K562 (cell line): ENCODE measurements around the gene VPS11. TPM values are rescaled to one million over a fixed set of nuclear protein-coding genes. Genes with fewer than 3 reads are reported as not detected.

Source experiments
- ARNT ChIP-seq, 2 experiments: fragments of 450-650 bp; IDR thresholded peaks; 2 replicates each; pipeline ENCODE4 v1.6.1; 2016; ENCODE audit warnings: mild to moderate bottlenecking in 1 of 2
- BACH1 ChIP-seq: fragments of 200-800 bp; sonication (Bioruptor generic); IDR thresholded peaks from 2 replicates; pipeline ENCODE4 v1.6.1; 2016; ENCODE audit warnings: missing genetic modification characterization, missing compliant biosample characterization
- DPF2 ChIP-seq: fragments of 450-650 bp; IDR thresholded peaks from 2 replicates; pipeline ENCODE4 v1.6.1; 2016
- FOXO4 ChIP-seq: fragments of 450-650 bp; formaldehyde crosslinking; IDR thresholded peaks from 2 replicates; pipeline ENCODE4 v1.4.0; 2020; ENCODE audit warnings: mild to moderate bottlenecking, moderate library complexity
- HCFC1 ChIP-seq: IDR thresholded peaks from 2 replicates; pipeline ENCODE4 v1.6.1; 2012; ENCODE audit warnings: low read depth, low read length, improper control_type of control experiment
- MAFG ChIP-seq: fragments of 450-650 bp; conservative IDR thresholded peaks from 2 replicates; pipeline ENCODE4 v1.6.1; 2016; ENCODE audit warnings: missing genetic modification characterization, missing compliant biosample characterization
- MIER1 ChIP-seq: fragments of 450-650 bp; IDR thresholded peaks from 2 replicates; pipeline ENCODE4 v1.6.1; 2016; ENCODE audit warnings: antibody characterized with exemption, mild to moderate bottlenecking, low read depth
- NUFIP1 ChIP-seq: fragments of 450-650 bp; IDR thresholded peaks from 2 replicates; pipeline ENCODE4 v1.6.1; 2018; ENCODE audit not compliant: partially characterized antibody
- POLR2A ChIP-seq: fragments of 450-650 bp; conservative IDR thresholded peaks from 2 replicates; pipeline ENCODE4 v1.6.1; 2016
- RB1 ChIP-seq: fragments of 450-650 bp; IDR thresholded peaks from 2 replicates; pipeline ENCODE4 v1.6.1; 2017; ENCODE audit warnings: low read depth, mild to moderate bottlenecking
- RFX1 ChIP-seq: fragments of 450-650 bp; IDR thresholded peaks from 2 replicates; pipeline ENCODE4 v1.6.1; 2016; ENCODE audit warnings: mild to moderate bottlenecking, moderate library complexity
- SMAD1 ChIP-seq: fragments of 150-350 bp; IDR thresholded peaks from 2 replicates; pipeline ENCODE4 v1.6.1; 2014; ENCODE audit warnings: low read length, low read depth; ENCODE audit not compliant: partially characterized antibody
- SMAD4 ChIP-seq: fragments of 250-450 bp; sonication (Bioruptor Pico); conservative IDR thresholded peaks from 2 replicates; pipeline ENCODE4 v1.8.0; 2021; ENCODE audit warnings: inconsistent platforms, mild to moderate bottlenecking, moderate library complexity
- TEAD2 ChIP-seq: fragments of 450-650 bp; IDR thresholded peaks from 2 replicates; pipeline ENCODE4 v1.6.1; 2016; ENCODE audit warnings: missing genetic modification characterization, control low read depth, missing compliant biosample characterization
- ZNF140 ChIP-seq: fragments of 250-450 bp; sonication (Bioruptor Pico); IDR thresholded peaks from 2 replicates; pipeline ENCODE4 v1.8.0; 2021; ENCODE audit warnings: moderate library complexity, mild to moderate bottlenecking, inconsistent platforms
- ZNF354B ChIP-seq: fragments of 250-450 bp; sonication (Bioruptor Pico); IDR thresholded peaks from 2 replicates; pipeline ENCODE4 v1.4.0; 2020
- ZNF586 ChIP-seq: fragments of 450-650 bp; formaldehyde crosslinking; conservative IDR thresholded peaks from 2 replicates; pipeline ENCODE4 v1.4.0; 2020; ENCODE audit warnings: mild to moderate bottlenecking, moderate library complexity
- polyA plus RNA-seq, 8 experiments: library from polyadenylated mRNA; depleted of rRNA in 4 of 8; stranded (reverse) in 5 of 8; unstranded in 3 of 8; fragments of >200 nt; fragmentation: Nextera tagmentation in 2 of 8; fragmentation: Illumina TruSeq in 1 of 8; extraction: Ambion mirVana in 2 of 8; extraction: Trizol in 1 of 8; gene quantifications; 2 replicates each; pipeline versions ENCODE4 v1.2.1 to v1.2.3, GENCODE V29; 2011 to 2014; ENCODE audit warnings: inconsistent platforms in 1 of 8, missing spikeins in 1 of 8
- total RNA-seq, 7 experiments: library from RNA; depleted of rRNA in 6 of 7; stranded (reverse); fragments of >200 nt in 6 of 7; fragmentation: Illumina TruSeq in 2 of 7; extraction: Trizol in 2 of 7; gene quantifications; 2 replicates each; pipeline versions ENCODE4 v1.2.1 to v1.2.3, GENCODE V29; 2011 to 2021; ENCODE audit warnings: low replicate concordance in 1 of 7
- TF ChIP-seq, protein P1 (sequence below), 2 experiments: fragments of 450-650 bp; IDR thresholded peaks; 2 replicates each; pipeline ENCODE4 v1.6.1; 2016
- TF ChIP-seq, protein P2 (sequence below): sonication (generic); formaldehyde crosslinking; IDR thresholded peaks from 2 replicates; pipeline ENCODE4 v1.8.1; 2023; ENCODE audit warnings: mild to moderate bottlenecking, missing genetic modification reagents
- TF ChIP-seq, protein P3 (sequence below): fragments of 450-650 bp; formaldehyde crosslinking; conservative IDR thresholded peaks from 2 replicates; pipeline ENCODE4 v1.4.0; 2022; ENCODE audit warnings: mild to moderate bottlenecking, missing genetic modification characterization
- TF ChIP-seq, protein P4 (sequence below): fragments of 450-650 bp; IDR thresholded peaks from 2 replicates; pipeline ENCODE4 v1.6.1; 2018; ENCODE audit not compliant: partially characterized antibody

Gene VPS11
- total and polyA plus RNA-seq, 9 of the 15 experiments (the other 6 are each of a cell fraction or from before 2014, with no cell fraction given), result 14.1 to 35.5 (median 27.5) TPM

DNA sequence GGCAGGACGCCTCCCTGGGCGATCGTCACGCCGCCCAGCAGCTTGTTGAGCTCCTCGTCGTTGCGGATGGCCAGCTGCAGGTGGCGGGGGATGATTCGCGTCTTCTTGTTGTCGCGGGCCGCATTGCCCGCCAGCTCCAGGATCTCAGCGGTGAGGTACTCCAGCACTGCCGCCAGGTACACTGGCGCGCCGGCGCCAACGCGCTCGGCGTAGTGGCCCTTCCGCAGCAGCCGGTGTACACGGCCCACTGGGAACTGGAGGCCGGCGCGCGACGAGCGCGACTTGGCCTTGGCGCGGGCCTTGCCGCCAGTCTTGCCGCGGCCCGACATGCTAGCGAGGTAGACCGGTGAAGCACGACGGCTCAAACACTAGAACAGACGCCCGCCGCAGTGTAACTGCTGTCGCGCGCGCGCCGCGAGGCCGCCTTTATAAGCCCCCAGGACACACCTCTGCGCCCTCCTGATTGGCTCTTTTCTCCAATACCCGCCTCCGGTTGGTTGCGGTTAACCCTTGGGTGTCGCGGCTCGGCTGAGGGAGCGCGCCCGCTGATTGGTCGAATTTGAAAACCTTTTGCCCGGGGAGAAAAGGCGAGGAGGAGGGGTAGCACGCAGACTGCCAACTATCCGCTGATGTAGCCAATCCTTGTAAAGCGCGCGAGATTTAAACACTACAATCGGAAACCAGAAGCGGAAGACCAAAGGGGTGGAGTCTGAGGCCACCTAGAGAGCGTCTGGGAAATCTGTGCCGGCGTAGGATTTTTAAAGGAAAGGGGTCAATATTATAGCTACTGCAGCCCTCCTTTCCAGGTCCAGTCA, 27.7 kb downstream of the VPS11 start (continued):
- TF ChIP-seq, protein P1, sequence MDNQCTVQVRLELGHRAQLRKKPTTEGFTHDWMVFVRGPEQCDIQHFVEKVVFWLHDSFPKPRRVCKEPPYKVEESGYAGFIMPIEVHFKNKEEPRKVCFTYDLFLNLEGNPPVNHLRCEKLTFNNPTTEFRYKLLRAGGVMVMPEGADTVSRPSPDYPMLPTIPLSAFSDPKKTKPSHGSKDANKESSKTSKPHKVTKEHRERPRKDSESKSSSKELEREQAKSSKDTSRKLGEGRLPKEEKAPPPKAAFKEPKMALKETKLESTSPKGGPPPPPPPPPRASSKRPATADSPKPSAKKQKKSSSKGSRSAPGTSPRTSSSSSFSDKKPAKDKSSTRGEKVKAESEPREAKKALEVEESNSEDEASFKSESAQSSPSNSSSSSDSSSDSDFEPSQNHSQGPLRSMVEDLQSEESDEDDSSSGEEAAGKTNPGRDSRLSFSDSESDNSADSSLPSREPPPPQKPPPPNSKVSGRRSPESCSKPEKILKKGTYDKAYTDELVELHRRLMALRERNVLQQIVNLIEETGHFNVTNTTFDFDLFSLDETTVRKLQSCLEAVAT (IDR thresholded peaks at IDR 0.05), result peak; percentile 79 to 86
- TF ChIP-seq, protein P2, sequence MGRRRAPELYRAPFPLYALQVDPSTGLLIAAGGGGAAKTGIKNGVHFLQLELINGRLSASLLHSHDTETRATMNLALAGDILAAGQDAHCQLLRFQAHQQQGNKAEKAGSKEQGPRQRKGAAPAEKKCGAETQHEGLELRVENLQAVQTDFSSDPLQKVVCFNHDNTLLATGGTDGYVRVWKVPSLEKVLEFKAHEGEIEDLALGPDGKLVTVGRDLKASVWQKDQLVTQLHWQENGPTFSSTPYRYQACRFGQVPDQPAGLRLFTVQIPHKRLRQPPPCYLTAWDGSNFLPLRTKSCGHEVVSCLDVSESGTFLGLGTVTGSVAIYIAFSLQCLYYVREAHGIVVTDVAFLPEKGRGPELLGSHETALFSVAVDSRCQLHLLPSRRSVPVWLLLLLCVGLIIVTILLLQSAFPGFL (CRISPR knock-in tag), result peak; percentile 98
- TF ChIP-seq FOXO4 (CRISPR knock-in tag), result no peak
- no peak for TF ChIP-seq BACH1 (tag)
- TF ChIP-seq SMAD4 (CRISPR knock-in tag), result 0 out of 2 replicates have a peak, but pooled peaks have one; percentile 76
- TF ChIP-seq DPF2, result no peak
- TF ChIP-seq MAFG (tag), result no peak
- peak; percentile 75 for TF ChIP-seq RB1
- peak; percentile 100 for TF ChIP-seq POLR2A
- no peak for TF ChIP-seq ZNF354B (CRISPR knock-in tag)
- no peak for TF ChIP-seq MIER1
- no peak for TF ChIP-seq ZNF140
- TF ChIP-seq TEAD2, result no peak
- TF ChIP-seq ZNF586 (CRISPR knock-in tag), result no peak
- 0 out of 4 replicates have a peak, but pooled peaks of 1 of the 2 experiments have one; percentile 40 for TF ChIP-seq ARNT (IDR thresholded peaks at IDR 0.05)
- no peak for TF ChIP-seq NUFIP1
- no peak for TF ChIP-seq RFX1
- peak; percentile 98 for TF ChIP-seq SMAD1
- TF ChIP-seq HCFC1, result 0 out of 2 replicates have a peak, but pooled peaks have one; percentile 44
- TF ChIP-seq, protein P3, sequence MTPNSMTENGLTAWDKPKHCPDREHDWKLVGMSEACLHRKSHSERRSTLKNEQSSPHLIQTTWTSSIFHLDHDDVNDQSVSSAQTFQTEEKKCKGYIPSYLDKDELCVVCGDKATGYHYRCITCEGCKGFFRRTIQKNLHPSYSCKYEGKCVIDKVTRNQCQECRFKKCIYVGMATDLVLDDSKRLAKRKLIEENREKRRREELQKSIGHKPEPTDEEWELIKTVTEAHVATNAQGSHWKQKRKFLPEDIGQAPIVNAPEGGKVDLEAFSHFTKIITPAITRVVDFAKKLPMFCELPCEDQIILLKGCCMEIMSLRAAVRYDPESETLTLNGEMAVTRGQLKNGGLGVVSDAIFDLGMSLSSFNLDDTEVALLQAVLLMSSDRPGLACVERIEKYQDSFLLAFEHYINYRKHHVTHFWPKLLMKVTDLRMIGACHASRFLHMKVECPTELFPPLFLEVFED (CRISPR knock-in tag), result no peak
- TF ChIP-seq, protein P4, sequence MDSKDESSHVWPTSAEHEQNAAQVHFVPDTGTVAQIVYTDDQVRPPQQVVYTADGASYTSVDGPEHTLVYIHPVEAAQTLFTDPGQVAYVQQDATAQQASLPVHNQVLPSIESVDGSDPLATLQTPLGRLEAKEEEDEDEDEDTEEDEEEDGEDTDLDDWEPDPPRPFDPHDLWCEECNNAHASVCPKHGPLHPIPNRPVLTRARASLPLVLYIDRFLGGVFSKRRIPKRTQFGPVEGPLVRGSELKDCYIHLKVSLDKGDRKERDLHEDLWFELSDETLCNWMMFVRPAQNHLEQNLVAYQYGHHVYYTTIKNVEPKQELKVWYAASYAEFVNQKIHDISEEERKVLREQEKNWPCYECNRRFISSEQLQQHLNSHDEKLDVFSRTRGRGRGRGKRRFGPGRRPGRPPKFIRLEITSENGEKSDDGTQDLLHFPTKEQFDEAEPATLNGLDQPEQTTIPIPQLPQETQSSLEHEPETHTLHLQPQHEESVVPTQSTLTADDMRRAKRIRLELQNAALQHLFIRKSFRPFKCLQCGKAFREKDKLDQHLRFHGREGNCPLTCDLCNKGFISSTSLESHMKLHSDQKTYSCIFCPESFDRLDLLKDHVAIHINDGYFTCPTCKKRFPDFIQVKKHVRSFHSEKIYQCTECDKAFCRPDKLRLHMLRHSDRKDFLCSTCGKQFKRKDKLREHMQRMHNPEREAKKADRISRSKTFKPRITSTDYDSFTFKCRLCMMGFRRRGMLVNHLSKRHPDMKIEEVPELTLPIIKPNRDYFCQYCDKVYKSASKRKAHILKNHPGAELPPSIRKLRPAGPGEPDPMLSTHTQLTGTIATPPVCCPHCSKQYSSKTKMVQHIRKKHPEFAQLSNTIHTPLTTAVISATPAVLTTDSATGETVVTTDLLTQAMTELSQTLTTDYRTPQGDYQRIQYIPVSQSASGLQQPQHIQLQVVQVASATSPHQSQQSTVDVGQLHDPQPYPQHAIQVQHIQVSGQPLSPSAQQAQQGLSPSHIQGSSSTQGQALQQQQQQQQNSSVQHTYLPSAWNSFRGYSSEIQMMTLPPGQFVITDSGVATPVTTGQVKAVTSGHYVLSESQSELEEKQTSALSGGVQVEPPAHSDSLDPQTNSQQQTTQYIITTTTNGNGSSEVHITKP, result no peak
